RWPE1 (cell line): ENCODE results near the gene ITGAL.
A peak's percentile ranks its signal among the peaks of the same experiment; 100 is the strongest.

Experiments
- CTCF ChIA-PET: fragments of 350-600 bp; sonication (Branson Sonifier 250); formaldehyde crosslinking; extraction: SDS; loops from one replicate; lab custom pipeline; 2021; lab: Yijun Ruan, JAX
- POLR2A ChIA-PET: fragments of 400-600 bp; formaldehyde crosslinking; extraction: SDS; loops from one replicate; lab custom pipeline; 2020; ENCODE audit warnings: antibody characterized with exemption; ENCODE audit not compliant: low non-redundant PET; lab: Yijun Ruan, JAX
- DNase-seq: peaks from one replicate; pipeline ENCODE4 v3.0.0; 2012; ENCODE audit warnings: low spot score
- H3K27ac ChIP-seq: fragments of 450-650 bp; 2 replicates; pipeline ENCODE4 v1.5.1; 2017
- CTCF ChIP-seq: fragments of 450-650 bp; conservative IDR thresholded peaks from 2 replicates; pipeline ENCODE4 v1.5.1; 2017; ENCODE audit warnings: low read depth, mild to moderate bottlenecking

ITGAL gene

GRCh38 chr16:30555315-30556124, 83.0 kb downstream of the ITGAL start:
- ChIA-PET CTCF (interaction anchor here (1.1 to 1.3 kb wide), 2 partner anchors 20 to 73 kb away, joined by 3 to 4 read pairs; no protein-coding TSS in a partner anchor), POLR2A (no interaction called here)
- peak overlapping the region; percentile 90 for H3K27ac ChIP-seq
- TF ChIP-seq CTCF, result no peak
- DNase-seq, result no peak

- no peak for TF ChIP-seq CTCF
Measured at GRCh38 chr16:30556125-30556473, 83.6 kb downstream of the ITGAL start.

GRCh38 chr16:30557707-30557956, 85.1 kb downstream of the ITGAL start:
- no peak for DNase-seq
- peak overlapping the region; percentile 90 for H3K27ac ChIP-seq
- CTCF ChIA-PET, result interaction anchor here (0.6 to 1.9 kb wide), 6 partner anchors 22 to 466 kb away, joined by 3 to 11 read pairs (median 4); partner anchors contain the start of gene DCTPP1
- no peak for TF ChIP-seq CTCF
- POLR2A ChIA-PET, result interaction anchor here (0.5 to 1.9 kb wide), 3 partner anchors 22 to 127 kb away, joined by 3 to 7 read pairs (median 4); partner anchors contain the start of gene DCTPP1

More at GRCh38 chr16:30556125-30556473, 83.6 kb downstream of the ITGAL start:
- DNase-seq, result no peak
- H3K27ac ChIP-seq, result peak overlapping the region; percentile 90
- ChIA-PET POLR2A (no interaction called here), CTCF (no interaction called here)

GRCh38 chr16:30557957-30558788, 85.6 kb downstream of the ITGAL start, which contains the start of gene ZNF764:
Gene ZNF764 (minus strand): TSS chr16:30558374. CDS start chr16:30558182, 192 bp downstream.
- peak within 1 kb of the TSS; percentile 90 for H3K27ac ChIP-seq
- POLR2A ChIA-PET, result interaction anchor here (1.3 to 1.9 kb wide), 3 partner anchors 23 to 128 kb away, joined by 3 to 7 read pairs (median 5); partner anchors contain the start of gene DCTPP1
- CTCF ChIA-PET, result interaction anchor here (0.6 to 1.9 kb wide), 7 partner anchors 13 to 128 kb away, joined by 3 to 11 read pairs (median 4); partner anchors contain the start of gene DCTPP1
- no peak for TF ChIP-seq CTCF
- peak; percentile 95 for DNase-seq

- CTCF ChIA-PET, result interaction anchor here (0.7 to 1.9 kb wide), 3 partner anchors 12 to 109 kb away, joined by 3 to 11 read pairs (median 5); no protein-coding TSS in a partner anchor
- TF ChIP-seq CTCF, result no peak
- POLR2A ChIA-PET, result interaction anchor here (1.3 to 1.9 kb wide), 3 partner anchors 23 to 129 kb away, joined by 3 to 7 read pairs (median 5); partner anchors contain the start of gene DCTPP1
- peak overlapping the region; percentile 90 for H3K27ac ChIP-seq
- no peak for DNase-seq
Measured at GRCh38 chr16:30558789-30559377, 86.3 kb downstream of the ITGAL start.
